RWPE1 (cell line): ENCODE data around the gene LRRN4CL.
A peak's percentile ranks its signal among the peaks of the same experiment; 100 is the strongest.
"Not testable (repeated sequence)": the region's sequence is repeated elsewhere in the genome, so short reads cannot be mapped to it uniquely, and the experiment has no call there.

Experiments
- CTCF ChIA-PET: fragments of 350-600 bp; sonication (Branson Sonifier 250); formaldehyde crosslinking; extraction: SDS; loops from one replicate; lab custom pipeline; 2021; lab: Yijun Ruan, JAX
- POLR2A ChIA-PET: fragments of 400-600 bp; formaldehyde crosslinking; extraction: SDS; loops from one replicate; lab custom pipeline; 2020; ENCODE audit warnings: antibody characterized with exemption; ENCODE audit not compliant: low non-redundant PET; lab: Yijun Ruan, JAX
- DNase-seq: peaks from one replicate; pipeline ENCODE4 v3.0.0; 2012; ENCODE audit warnings: low spot score
- H3K27ac ChIP-seq: fragments of 450-650 bp; 2 replicates; pipeline ENCODE4 v1.5.1; 2017
- TF ChIP-seq, protein P1 (sequence below): fragments of 450-650 bp; conservative IDR thresholded peaks from 2 replicates; pipeline ENCODE4 v1.5.1; 2017; ENCODE audit warnings: low read depth, mild to moderate bottlenecking

Gene LRRN4CL

DNA sequence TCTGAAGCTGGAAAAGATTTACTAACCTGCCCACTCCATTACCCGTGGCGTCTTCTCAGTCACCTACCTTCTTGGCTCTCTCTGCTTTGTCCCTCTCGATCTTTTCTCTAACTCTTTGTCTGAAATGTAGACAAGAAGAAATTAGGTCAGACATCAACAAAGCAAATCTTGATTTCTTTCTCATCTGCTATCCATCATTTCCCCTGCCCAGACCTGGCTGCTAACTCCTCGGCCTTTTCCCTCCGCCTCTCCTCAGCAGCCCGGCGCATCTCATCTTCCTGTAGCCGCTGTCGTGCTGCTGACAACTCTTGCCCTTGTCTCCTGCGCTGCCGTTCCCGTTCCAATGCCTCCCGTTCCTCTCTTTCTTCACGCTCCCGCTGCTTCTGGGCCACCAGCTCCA is 11.6 kb downstream of the LRRN4CL start:
- ChIA-PET POLR2A (interaction anchor here (1.5 kb wide), 1 partner anchor 13 kb away, joined by 4 read pairs; the partner anchor contains the start of genes C11orf98 and CSKMT), CTCF (no interaction called here)
- TF ChIP-seq, protein P1, sequence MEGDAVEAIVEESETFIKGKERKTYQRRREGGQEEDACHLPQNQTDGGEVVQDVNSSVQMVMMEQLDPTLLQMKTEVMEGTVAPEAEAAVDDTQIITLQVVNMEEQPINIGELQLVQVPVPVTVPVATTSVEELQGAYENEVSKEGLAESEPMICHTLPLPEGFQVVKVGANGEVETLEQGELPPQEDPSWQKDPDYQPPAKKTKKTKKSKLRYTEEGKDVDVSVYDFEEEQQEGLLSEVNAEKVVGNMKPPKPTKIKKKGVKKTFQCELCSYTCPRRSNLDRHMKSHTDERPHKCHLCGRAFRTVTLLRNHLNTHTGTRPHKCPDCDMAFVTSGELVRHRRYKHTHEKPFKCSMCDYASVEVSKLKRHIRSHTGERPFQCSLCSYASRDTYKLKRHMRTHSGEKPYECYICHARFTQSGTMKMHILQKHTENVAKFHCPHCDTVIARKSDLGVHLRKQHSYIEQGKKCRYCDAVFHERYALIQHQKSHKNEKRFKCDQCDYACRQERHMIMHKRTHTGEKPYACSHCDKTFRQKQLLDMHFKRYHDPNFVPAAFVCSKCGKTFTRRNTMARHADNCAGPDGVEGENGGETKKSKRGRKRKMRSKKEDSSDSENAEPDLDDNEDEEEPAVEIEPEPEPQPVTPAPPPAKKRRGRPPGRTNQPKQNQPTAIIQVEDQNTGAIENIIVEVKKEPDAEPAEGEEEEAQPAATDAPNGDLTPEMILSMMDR = no peak
- no peak for DNase-seq
- peak overlapping the region; percentile 88 for H3K27ac ChIP-seq

DNA sequence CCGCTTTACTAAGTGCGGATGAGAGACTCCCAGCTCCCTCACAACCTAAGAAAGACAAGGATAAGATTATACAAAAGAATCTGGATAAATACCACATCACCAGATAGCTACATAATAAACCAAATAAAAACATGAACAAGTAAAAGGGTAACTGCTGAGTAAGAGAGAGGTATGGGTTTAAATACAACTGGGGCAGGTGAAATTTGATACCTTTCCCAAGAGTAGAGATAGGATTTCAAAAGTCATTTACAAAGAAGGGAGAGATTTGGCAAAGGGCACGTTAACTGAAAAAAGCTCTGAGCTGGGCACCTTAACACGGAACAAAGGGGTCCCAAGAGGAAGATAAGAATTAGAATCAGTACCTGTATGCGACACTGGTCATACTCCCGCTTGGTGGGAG is 12.2 kb downstream of the LRRN4CL start:
- POLR2A ChIA-PET = interaction anchor here (0.6 to 1.5 kb wide), 2 partner anchors 12 to 281 kb away, joined by 4 to 6 read pairs; partner anchors contain the start of genes C11orf98 and CSKMT
- peak overlapping the region; percentile 88 for H3K27ac ChIP-seq
- DNase-seq = no peak
- CTCF ChIA-PET = interaction anchor here (0.5 to 0.6 kb wide), 2 partner anchors 18 to 21 kb away, joined by 3 to 4 read pairs; no protein-coding TSS in a partner anchor
- TF ChIP-seq, protein P1 = no peak

DNA sequence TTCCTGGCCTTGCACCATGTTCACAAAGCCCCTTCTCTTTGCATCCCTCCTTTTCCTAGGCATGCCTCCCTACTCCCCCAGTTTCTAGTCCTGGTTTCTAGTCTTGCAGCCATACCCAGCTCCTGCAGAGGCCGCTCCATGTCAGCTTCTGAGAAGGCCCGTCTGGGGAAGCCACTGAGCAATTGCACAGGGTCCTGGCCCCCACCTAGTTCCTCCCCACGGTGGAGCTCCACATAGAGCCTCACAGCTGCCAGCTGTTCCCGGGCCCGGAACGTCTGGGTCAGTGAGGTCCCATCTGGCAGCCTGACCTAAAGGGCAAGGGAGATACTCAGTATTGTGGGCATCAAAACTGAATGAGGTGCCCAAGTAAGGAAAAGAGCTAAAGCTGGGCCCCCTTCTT is 12.6 kb downstream of the LRRN4CL start:
- TF ChIP-seq, protein P1 = no peak
- POLR2A ChIA-PET = interaction anchor here (0.6 to 1.5 kb wide), 2 partner anchors 12 to 281 kb away, joined by 4 to 6 read pairs; partner anchors contain the start of genes C11orf98 and CSKMT
- peak overlapping the region; percentile 61 for H3K27ac ChIP-seq
- CTCF ChIA-PET = interaction anchor here (0.6 kb wide), 1 partner anchor 18 kb away, joined by 3 read pairs; no protein-coding TSS in a partner anchor
- DNase-seq = no peak

DNA sequence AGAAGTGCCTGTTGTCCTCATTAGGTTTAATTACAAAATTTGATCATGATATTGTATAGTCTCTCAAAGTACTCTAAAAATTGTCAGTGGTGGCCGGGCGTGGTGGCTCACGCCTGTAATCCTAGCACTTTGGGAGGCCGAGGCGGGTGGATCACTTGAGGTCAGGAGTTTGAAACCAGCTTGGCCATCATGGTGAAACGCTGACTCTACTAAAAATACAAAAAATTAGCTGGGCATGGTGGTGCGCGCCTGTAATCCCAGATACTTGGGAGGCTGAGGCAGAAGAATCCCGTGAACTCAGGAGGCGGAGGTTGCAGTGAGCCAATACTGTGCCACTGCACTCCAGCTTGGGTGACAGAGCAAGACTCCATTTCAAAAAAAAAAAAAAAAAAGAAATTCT is 13.9 kb downstream of the LRRN4CL start:
- CTCF ChIA-PET = interaction anchor here (0.6 kb wide), 1 partner anchor 30 kb away, joined by 3 read pairs; no protein-coding TSS in a partner anchor
- POLR2A ChIA-PET, DNase-seq: not testable (repeated sequence)
- peak overlapping the region; percentile 57 for H3K27ac ChIP-seq

DNA sequence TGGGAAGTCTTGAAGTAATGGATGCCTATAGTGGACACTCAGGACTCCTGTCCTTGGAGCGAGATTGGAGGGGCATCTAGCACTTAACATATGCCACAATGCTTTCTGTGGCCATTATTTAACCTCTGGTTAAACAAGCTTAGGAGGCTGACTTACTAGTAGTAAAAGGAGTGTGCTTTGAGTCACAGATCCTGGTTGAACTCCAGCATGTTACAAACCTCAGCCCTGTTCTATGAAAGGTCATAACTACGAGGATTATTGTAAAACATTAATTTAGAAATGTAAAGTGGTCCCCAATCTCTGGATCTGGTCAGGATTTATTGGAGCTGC is 16.2 kb downstream of the LRRN4CL start:
- TF ChIP-seq, protein P1 = no peak
- no peak for DNase-seq
- CTCF ChIA-PET = interaction anchor here (0.7 to 1.1 kb wide), 3 partner anchors 8 to 80 kb away, joined by 3 to 4 read pairs (median 3); no protein-coding TSS in a partner anchor
- peak overlapping the region; percentile 94 for H3K27ac ChIP-seq
- POLR2A ChIA-PET = no interaction called here

DNA sequence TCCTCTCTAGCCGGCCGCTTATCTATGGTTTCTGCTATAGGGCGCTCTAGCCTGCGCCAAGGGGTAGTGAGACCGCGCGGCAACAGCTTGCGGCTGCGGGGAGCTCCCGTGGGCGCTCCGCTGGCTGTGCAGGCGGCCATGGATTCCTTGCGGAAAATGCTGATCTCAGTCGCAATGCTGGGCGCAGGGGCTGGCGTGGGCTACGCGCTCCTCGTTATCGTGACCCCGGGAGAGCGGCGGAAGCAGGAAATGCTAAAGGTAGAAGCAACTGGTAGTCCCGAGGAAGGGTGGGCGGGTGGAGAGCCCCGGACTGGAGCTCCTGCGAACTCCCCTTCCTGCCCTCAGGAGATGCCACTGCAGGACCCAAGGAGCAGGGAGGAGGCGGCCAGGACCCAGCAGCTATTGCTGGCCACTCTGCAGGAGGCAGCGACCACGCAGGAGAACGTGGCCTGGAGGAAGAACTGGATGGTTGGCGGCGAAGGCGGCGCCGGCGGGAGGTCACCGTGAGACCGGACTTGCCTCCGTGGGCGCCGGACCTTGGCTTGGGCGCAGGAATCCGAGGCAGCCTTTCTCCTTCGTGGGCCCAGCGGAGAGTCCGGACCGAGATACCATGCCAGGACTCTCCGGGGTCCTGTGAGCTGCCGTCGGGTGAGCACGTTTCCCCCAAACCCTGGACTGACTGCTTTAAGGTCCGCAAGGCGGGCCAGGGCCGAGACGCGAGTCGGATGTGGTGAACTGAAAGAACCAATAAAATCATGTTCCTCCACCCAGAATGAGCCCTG is 17.5 kb downstream of the LRRN4CL start, which contains the start of the genes LBHD1 and UQCC3:
Gene LBHD1 (minus strand): TSS at position 660 of the 782 bp plus-strand sequence. CDS start 2,236 bp downstream, outside the sequence.
Gene UQCC3 (plus strand): TSS at position 66 of the 782 bp plus-strand sequence. CDS start 73 bp downstream, at position 139.
- ChIA-PET CTCF (interaction anchor here (0.6 to 1.1 kb wide), 3 partner anchors 37 to 529 kb away, joined by 3 to 4 read pairs (median 3); no protein-coding TSS in a partner anchor), POLR2A (interaction anchor here (0.9 to 1.5 kb wide), 3 partner anchors 50 to 98 kb away, joined by 4 to 7 read pairs (median 4); partner anchors contain the start of genes B3GAT3, EEF1G and ZBTB3)
- H3K27ac ChIP-seq = peak within 1 kb of the TSS; percentile 94
- TF ChIP-seq, protein P1 = no peak
- peak; percentile 80 for DNase-seq
